Smooth muscle cell (in vitro differentiated cells): ENCODE data around the gene PIP5KL1. TPM values are rescaled to one million over a fixed set of nuclear protein-coding genes. Genes with fewer than 3 reads are reported as not detected.
A peak's percentile ranks its signal among the peaks of the same experiment; 100 is the strongest.

Experiments
- DNase-seq: peaks from one replicate; lab custom pipeline; 2025; ENCODE audit not compliant: unreplicated experiment; lab: John Stamatoyannopoulos, UW
- H2AFZ ChIP-seq: fragments of 200-600 bp; sonication (generic); 2 replicates; pipeline ENCODE4 v1.6.0; 2016; ENCODE audit warnings: antibody characterized with exemption, low read depth, mild to moderate bottlenecking
- H3F3A ChIP-seq: fragments of 200-600 bp; sonication (generic); 2 replicates; pipeline ENCODE4 v1.6.0; 2017; ENCODE audit warnings: antibody characterized with exemption, low read depth
- H3K27ac ChIP-seq: fragments of 200-600 bp; sonication (generic); 2 replicates; pipeline ENCODE4 v1.5.1; 2016; ENCODE audit warnings: low read depth, mild to moderate bottlenecking
- H3K27me3 ChIP-seq: fragments of 200-600 bp; sonication (generic); 2 replicates; pipeline ENCODE4 v1.6.1; 2016; ENCODE audit warnings: low read depth, mild to moderate bottlenecking
- H3K36me3 ChIP-seq: fragments of 200-600 bp; sonication (generic); 2 replicates; pipeline ENCODE4 v1.5.1; 2016; ENCODE audit warnings: low read depth
- H3K4me1 ChIP-seq: fragments of 200-600 bp; sonication (generic); 2 replicates; pipeline ENCODE4 v1.5.1; 2016; ENCODE audit warnings: low read depth
- H3K4me2 ChIP-seq: fragments of 200-600 bp; sonication (generic); 2 replicates; pipeline ENCODE4 v1.6.0; 2016; ENCODE audit warnings: mild to moderate bottlenecking
- H3K4me3 ChIP-seq: fragments of 200-600 bp; sonication (generic); 2 replicates; pipeline ENCODE4 v1.5.1; 2016; ENCODE audit warnings: mild to moderate bottlenecking
- H3K79me2 ChIP-seq: fragments of 200-600 bp; sonication (generic); 2 replicates; pipeline ENCODE4 v1.6.0; 2016; ENCODE audit warnings: low read depth, mild to moderate bottlenecking
- H3K9ac ChIP-seq: fragments of 200-600 bp; sonication (generic); 2 replicates; pipeline ENCODE4 v1.6.0; 2016; ENCODE audit warnings: low read depth
- H3K9me3 ChIP-seq: fragments of 200-600 bp; sonication (generic); replicated peaks from 2 replicates; pipeline ENCODE4 v1.5.1; 2016; ENCODE audit warnings: low read depth
- H4K20me1 ChIP-seq: fragments of 200-600 bp; sonication (generic); 2 replicates; pipeline ENCODE4 v1.6.0; 2016; ENCODE audit warnings: low read depth
- WGBS: methylation state at CpG from one replicate; pipeline ENCODE4 v1.1.7; 2016; ENCODE audit warnings: low lambda C conversion rate; 5-methylcytosine and 5-hydroxymethylcytosine counted together
- polyA plus RNA-seq: library from polyadenylated mRNA; unstranded; fragments of >200 nt; fragmentation: Nextera tagmentation; extraction: Ambion mirVana; gene quantifications from 2 replicates; pipeline ENCODE4 v1.2.1, GENCODE V29; 2016
- total RNA-seq: library from RNA; depleted of rRNA; stranded (reverse); fragments of >200 nt; gene quantifications from 2 replicates; pipeline ENCODE4 v1.2.3, GENCODE V29; 2014
- TF ChIP-seq, protein P1 (sequence below): fragments of 200-600 bp; sonication (generic); IDR thresholded peaks from 2 replicates; pipeline ENCODE4 v1.5.1; 2017; ENCODE audit warnings: borderline replicate concordance, mild to moderate bottlenecking, antibody characterized with exemption; ENCODE audit not compliant: insufficient read depth, poor library complexity, severe bottlenecking

The PIP5KL1 gene
- total and polyA plus RNA-seq, 2 experiments from 2014 or later, result 1.1 to 2.7 TPM

DNA sequence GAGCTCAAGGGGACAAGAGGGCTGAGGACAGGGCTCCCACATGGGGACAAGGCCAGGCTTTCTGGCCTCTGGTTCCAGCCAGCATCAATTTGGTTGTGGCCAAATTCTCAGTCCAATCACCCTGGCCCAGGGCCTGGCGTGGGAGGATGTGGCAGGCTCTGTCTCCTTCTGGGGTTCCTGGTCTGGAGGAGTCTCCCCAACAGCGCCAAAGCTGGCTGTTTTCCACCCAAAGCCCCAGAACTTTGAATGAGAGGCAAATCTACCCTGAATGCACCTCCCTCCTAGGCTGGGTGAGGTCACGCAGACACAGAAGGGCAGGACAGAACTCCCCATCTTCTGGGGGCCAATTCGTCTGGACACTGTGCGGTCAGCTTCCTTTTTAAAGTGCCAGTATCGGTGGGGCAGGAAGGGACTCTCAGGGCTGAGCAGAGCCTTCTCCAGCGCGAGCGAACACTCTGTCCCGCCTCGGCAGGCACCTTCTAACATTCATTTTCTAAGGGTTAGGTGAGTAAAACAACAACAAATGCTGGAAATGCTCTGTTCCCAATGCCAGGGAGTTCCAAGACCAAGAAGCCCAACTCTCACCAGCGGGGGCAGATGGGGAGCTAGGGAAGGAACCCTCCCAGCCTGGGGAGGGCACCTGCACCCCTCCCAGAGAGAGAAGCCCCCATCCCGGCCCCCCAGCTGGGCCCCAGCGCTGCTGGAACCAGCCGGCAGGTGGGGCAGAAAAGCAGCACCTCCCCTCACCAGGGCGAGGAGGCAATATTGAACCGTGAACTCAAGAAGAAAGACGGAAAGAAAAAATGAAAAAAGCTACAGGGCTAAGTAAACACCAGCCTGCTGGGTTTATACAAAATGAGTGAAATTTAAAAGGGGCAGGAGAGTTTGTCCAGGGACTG, 10.7 kb upstream of the PIP5KL1 start:
- Histone ChIP-seq H3K4me2 (no peak overlapping the region), H3K27me3 (no peaks in the 10 kb centered on the region), H2AFZ (no peak overlapping the region), H3K4me3 (no peak overlapping the region), H3K9me3 (no peaks in the 10 kb centered on the region), H3K4me1 (peaks cover 8% of the 10 kb centered on the region), H4K20me1 (peaks cover 10% of the 10 kb centered on the region), H3K9ac (no peak overlapping the region), H3F3A (peaks cover 4% of the 10 kb centered on the region), H3K36me3 (no peaks in the 10 kb centered on the region), H3K27ac (no peak overlapping the region), H3K79me2 (peaks cover 11% of the 10 kb centered on the region)
- TF ChIP-seq, protein P1, sequence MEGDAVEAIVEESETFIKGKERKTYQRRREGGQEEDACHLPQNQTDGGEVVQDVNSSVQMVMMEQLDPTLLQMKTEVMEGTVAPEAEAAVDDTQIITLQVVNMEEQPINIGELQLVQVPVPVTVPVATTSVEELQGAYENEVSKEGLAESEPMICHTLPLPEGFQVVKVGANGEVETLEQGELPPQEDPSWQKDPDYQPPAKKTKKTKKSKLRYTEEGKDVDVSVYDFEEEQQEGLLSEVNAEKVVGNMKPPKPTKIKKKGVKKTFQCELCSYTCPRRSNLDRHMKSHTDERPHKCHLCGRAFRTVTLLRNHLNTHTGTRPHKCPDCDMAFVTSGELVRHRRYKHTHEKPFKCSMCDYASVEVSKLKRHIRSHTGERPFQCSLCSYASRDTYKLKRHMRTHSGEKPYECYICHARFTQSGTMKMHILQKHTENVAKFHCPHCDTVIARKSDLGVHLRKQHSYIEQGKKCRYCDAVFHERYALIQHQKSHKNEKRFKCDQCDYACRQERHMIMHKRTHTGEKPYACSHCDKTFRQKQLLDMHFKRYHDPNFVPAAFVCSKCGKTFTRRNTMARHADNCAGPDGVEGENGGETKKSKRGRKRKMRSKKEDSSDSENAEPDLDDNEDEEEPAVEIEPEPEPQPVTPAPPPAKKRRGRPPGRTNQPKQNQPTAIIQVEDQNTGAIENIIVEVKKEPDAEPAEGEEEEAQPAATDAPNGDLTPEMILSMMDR, result no peak
- no peak for DNase-seq
- WGBS, result 91% methylated on average over 16 of the region's 18 CpGs

DNA sequence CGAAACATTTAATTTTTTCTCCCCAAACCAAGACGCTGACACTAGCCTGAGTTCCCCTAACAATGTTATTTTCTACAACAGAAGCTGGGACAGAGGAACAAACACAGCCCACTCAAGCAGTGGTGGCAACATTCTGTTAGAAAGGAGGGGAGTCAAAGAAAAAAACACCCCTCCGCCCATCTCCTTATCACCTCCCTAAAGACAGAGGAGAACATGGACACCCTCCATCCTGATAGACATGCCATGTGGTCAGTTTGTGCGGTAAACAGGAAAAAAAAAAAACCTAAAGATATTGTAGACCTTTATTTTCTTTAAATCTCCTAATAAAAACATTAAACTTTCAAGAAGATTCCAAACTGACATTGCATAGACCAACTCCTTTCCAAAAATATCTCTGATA, 10.0 kb upstream of the PIP5KL1 start:
- no peak overlapping the region for H3K4me2 ChIP-seq
- H4K20me1 ChIP-seq, result peaks cover 17% of the 10 kb centered on the region
- H3K4me3 ChIP-seq, result no peak overlapping the region
- H3K9ac ChIP-seq, result no peak overlapping the region
- H2AFZ ChIP-seq, result no peak overlapping the region
- H3K9me3 ChIP-seq, result no peaks in the 10 kb centered on the region
- no peaks in the 10 kb centered on the region for H3K36me3 ChIP-seq
- TF ChIP-seq, protein P1, result no peak
- H3K4me1 ChIP-seq, result peaks cover 14% of the 10 kb centered on the region
- WGBS, result 99% methylated on average over 4 of the region's 4 CpGs
- H3K27me3 ChIP-seq, result no peaks in the 10 kb centered on the region
- no peak overlapping the region for H3K27ac ChIP-seq
- H3K79me2 ChIP-seq, result peaks cover 14% of the 10 kb centered on the region
- DNase-seq, result no peak
- peaks cover 10% of the 10 kb centered on the region for H3F3A ChIP-seq

DNA sequence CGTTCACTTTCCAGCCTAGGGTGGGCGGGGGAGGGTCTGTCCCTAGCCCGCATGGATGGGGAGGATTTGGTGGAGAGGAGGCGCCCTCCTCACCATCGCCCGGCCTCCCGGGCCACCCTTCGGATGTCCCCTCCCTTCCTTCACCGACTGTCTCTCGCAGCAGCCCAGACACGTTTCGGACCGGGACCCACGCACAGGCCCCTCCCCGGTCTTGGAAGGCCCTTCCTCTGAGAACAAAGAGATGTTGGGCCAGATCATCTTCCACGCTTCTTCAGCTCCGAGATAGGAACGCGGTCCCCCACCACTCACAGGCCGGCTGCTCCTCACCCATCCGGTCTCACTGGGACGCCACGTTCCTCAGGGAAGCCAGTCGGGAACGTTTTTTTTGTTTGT, 7.7 kb upstream of the PIP5KL1 start:
- TF ChIP-seq, protein P1, result no peak
- WGBS, result 43% methylated on average over 21 of the region's 25 CpGs
- Histone ChIP-seq H3K36me3 (no peaks in the 10 kb centered on the region), H3K9ac (no peak overlapping the region), H2AFZ (no peak overlapping the region), H3K4me1 (peaks cover 14% of the 10 kb centered on the region), H3K4me3 (peak overlapping the region; percentile 64), H3K27me3 (no peaks in the 10 kb centered on the region), H3K9me3 (no peaks in the 10 kb centered on the region), H3K4me2 (peak overlapping the region; percentile 96), H3F3A (peaks cover 6% of the 10 kb centered on the region), H3K79me2 (peaks cover 21% of the 10 kb centered on the region), H4K20me1 (peaks cover 18% of the 10 kb centered on the region), H3K27ac (no peak overlapping the region)
- DNase-seq, result no peak
